ENCODE measurements around the gene UGGT1. TPM values are rescaled to one million over a fixed set of nuclear protein-coding genes. Genes with fewer than 3 reads are reported as not detected.

UGGT1 gene
- total and polyA plus RNA-seq, 9 of the 15 experiments (the other 6 are each of a cell fraction or from before 2014, with no cell fraction given) = 5.1 to 56.4 (median 37.9) TPM

DNA sequence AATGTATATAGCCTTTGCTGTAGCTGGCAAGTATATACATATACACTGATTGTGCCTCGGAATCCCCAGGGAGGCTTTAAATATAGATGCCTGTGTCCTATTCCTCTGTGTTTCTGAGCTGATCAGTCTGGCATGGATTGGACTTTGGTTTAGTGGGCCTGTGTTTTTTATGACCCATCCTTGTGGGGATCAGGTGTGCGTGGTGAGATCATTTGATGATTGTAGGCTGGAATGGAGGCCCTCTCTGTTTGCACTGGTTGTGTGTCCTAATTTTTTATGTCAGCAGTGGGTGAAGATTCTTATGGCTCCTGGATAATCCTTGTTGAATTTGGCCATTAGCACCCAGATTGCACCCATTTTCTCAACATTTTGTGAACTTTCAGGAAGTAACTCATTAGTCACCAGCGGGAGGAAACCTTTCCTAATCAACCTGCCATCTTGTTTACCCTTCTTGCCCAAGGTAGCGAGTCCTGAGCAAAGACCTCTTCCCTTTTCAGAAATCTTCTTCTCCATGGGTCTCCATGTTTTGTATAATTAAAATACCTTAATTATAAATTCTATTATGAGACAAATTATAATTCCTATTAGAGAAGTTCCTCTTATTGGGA, 75.8 kb downstream of the UGGT1 start:
- Histone ChIP-seq H3K9me1 (ENCODE audit: control insufficient read depth, insufficient read depth, low read length) (no peaks in the 10 kb centered on the region), H3K4me1 (replicated peaks in 1 of 2; ENCODE audit: control insufficient read depth in 2 of 2, insufficient read depth in 2 of 2, low read length in 2 of 2) (no peaks in the 10 kb centered on the region), H2AFZ (ENCODE audit: low read depth, low read length) (no peak overlapping the region), H3K4me2 (ENCODE audit: insufficient read depth, low read length) (no peak overlapping the region), H3K27ac (ENCODE audit: extremely low read depth, low read depth, low read length) (no peak overlapping the region), H3K27me3 (ENCODE audit: control insufficient read depth in 2 of 2, insufficient read depth in 2 of 2, low read length in 2 of 2) (no peaks in the 10 kb centered on the region), H3K9me3 (replicated peaks; ENCODE audit: control insufficient read depth, insufficient read depth, low read depth, low read length) (no peaks in the 10 kb centered on the region), H3K9ac (ENCODE audit: insufficient read depth in 1 of 2, low read depth in 2 of 2, low read length in 2 of 2) (no peak overlapping the region), H3K79me2 (ENCODE audit: control insufficient read depth, insufficient read depth, low read length) (no peaks in the 10 kb centered on the region), H4K20me1 (replicated peaks; ENCODE audit: control insufficient read depth, insufficient read depth, low read length) (no peaks in the 10 kb centered on the region; the same call in 1 of the 2 replicates), H3K36me3 (ENCODE audit: control insufficient read depth, insufficient read depth, low read length) (peaks cover 87% of the 10 kb centered on the region), H3K4me3 (no peak overlapping the region)
- POLR2A ChIA-PET = no interaction called here
- in situ Hi-C loops (cut with MboI) = no loop called here
- CTCF ChIA-PET (ENCODE audit: low intra/inter-chr PET ratio) = no interaction called here
- TF ChIP-seq, protein P1, sequence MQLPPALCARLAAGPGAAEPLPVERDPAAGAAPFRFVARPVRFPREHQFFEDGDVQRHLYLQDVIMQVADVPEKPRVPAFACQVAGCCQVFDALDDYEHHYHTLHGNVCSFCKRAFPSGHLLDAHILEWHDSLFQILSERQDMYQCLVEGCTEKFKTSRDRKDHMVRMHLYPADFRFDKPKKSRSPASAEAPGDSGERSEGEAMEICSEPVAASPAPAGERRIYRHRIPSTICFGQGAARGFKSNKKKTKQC (CRISPR knock-in tag; IDR thresholded peaks at IDR 0.05) = no peak
- TF ChIP-seq ZC3H4 (CRISPR knock-in tag; IDR thresholded peaks at IDR 0.05; ENCODE audit: borderline replicate concordance) (no peak), BRCA1 (IDR thresholded peaks at IDR 0.05) (no peak), BRCA1 (CRISPR knock-in tag; IDR thresholded peaks at IDR 0.05) (no peak), KDM5B (IDR thresholded peaks at IDR 0.05; ENCODE audit: insufficient replicate concordance, low read depth, low read length) (no peak), NR4A1 (CRISPR knock-in tag; IDR thresholded peaks at IDR 0.05) (no peak), NR4A1 (tag; IDR thresholded peaks at IDR 0.05) (no peak), ATF1 (CRISPR knock-in tag; IDR thresholded peaks at IDR 0.05) (no peak), ATF1 (tag; IDR thresholded peaks at IDR 0.05) (no peak), L3MBTL2 (IDR thresholded peaks at IDR 0.05) (no peak), KDM2B (CRISPR knock-in tag; IDR thresholded peaks at IDR 0.05) (no peak)
- TF ChIP-seq, protein P2, sequence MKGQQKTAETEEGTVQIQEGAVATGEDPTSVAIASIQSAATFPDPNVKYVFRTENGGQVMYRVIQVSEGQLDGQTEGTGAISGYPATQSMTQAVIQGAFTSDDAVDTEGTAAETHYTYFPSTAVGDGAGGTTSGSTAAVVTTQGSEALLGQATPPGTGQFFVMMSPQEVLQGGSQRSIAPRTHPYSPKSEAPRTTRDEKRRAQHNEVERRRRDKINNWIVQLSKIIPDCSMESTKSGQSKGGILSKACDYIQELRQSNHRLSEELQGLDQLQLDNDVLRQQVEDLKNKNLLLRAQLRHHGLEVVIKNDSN (CRISPR knock-in tag; IDR thresholded peaks at IDR 0.05) = no peak
- no peak for DNase-seq (ENCODE audit: extremely low read depth in 1 of 4, low spot score in 3 of 4)
- no peak for ATAC-seq
- 76% methylated on average over 4 of the region's 4 CpGs for WGBS (ENCODE audit: insufficient coverage, low coverage, missing lambda C conversion rate)
- BruUV-seq (replicated peaks) = no TSS peak
- no peak for FAIRE-seq
- intact Hi-C loops (cut with micrococcal nuclease) = no loop called here
